Fibroblast of lung (primary cell): Measurements from ENCODE around the gene ENPP7. TPM values are rescaled to one million over a fixed set of nuclear protein-coding genes. Genes with fewer than 3 reads are reported as not detected.

ENCODE experiments used
- DNase-seq, 2 donors: peaks; one replicate each; pipeline versions ENCODE4 v3.0.0 to v3.0.0-alpha.2; 2010; ENCODE audit warnings: low read depth in 2 of 2
- H2AFZ ChIP-seq: 2 replicates; pipeline ENCODE4 v1.5.1; 2012; ENCODE audit warnings: low read length, control low read depth, inconsistent platforms
- H3K27ac ChIP-seq: 2 replicates; pipeline ENCODE4 v1.5.1; 2011; ENCODE audit warnings: low read length, control low read depth; ENCODE audit not compliant: insufficient read depth
- H3K27me3 ChIP-seq: 2 replicates; pipeline ENCODE4 v1.5.1; 2011; ENCODE audit warnings: mild to moderate bottlenecking, low read length; ENCODE audit not compliant: control insufficient read depth, insufficient read depth
- H3K36me3 ChIP-seq: 2 replicates; pipeline ENCODE4 v1.5.1; 2011; ENCODE audit warnings: low read length; ENCODE audit not compliant: control insufficient read depth, insufficient read depth
- H3K4me1 ChIP-seq: 2 replicates; pipeline ENCODE4 v1.5.1; 2011; ENCODE audit warnings: low read length; ENCODE audit not compliant: control insufficient read depth, insufficient read depth; ENCODE audit errors: extremely low read depth
- H3K4me2 ChIP-seq: 2 replicates; pipeline ENCODE4 v1.5.1; 2011; ENCODE audit warnings: low read length, control low read depth; ENCODE audit not compliant: insufficient read depth; ENCODE audit errors: extremely low read depth
- H3K4me3 ChIP-seq, 4 experiments: fragments of 200-600 bp in 1 of 4; sonication (generic) in 1 of 4; replicated peaks in 1 of 4; 2 replicates each; pipeline ENCODE4 v1.5.1; 2011 to 2016; ENCODE audit warnings: low read length in 4 of 4, low read depth in 3 of 4, mild to moderate bottlenecking in 3 of 4, control low read depth in 2 of 4, inconsistent platforms in 1 of 4, mixed read lengths in 1 of 4; ENCODE audit not compliant: insufficient read depth in 1 of 4; ENCODE audit errors: control extremely low read depth in 1 of 4
- H3K79me2 ChIP-seq: 2 replicates; pipeline ENCODE4 v1.5.1; 2012; ENCODE audit warnings: mild to moderate bottlenecking, low read length, inconsistent platforms; ENCODE audit not compliant: control insufficient read depth, insufficient read depth
- H3K9ac ChIP-seq: 2 replicates; pipeline ENCODE4 v1.5.1; 2011; ENCODE audit warnings: mild to moderate bottlenecking, low read length, control low read depth; ENCODE audit not compliant: insufficient read depth
- H3K9me3 ChIP-seq: 2 replicates; pipeline ENCODE4 v1.5.1; 2012; ENCODE audit warnings: low read depth, low read length; ENCODE audit not compliant: control insufficient read depth, insufficient read depth
- H4K20me1 ChIP-seq: 2 replicates; pipeline ENCODE4 v1.5.1; 2011; ENCODE audit warnings: low read length; ENCODE audit not compliant: control insufficient read depth, insufficient read depth; ENCODE audit errors: extremely low read depth
- EZH2 ChIP-seq: IDR thresholded peaks from 2 replicates; pipeline ENCODE4 v1.5.1; 2012; ENCODE audit warnings: low read length, control low read depth, mild to moderate bottlenecking; ENCODE audit errors: missing control alignments
- polyA plus RNA-seq, 2 donors: library from polyadenylated mRNA; depleted of rRNA in 1 of 2; stranded (reverse) in 1 of 2; unstranded in 1 of 2; fragments of >200 nt; gene quantifications; 2 replicates each; pipeline ENCODE4 v1.2.1, GENCODE V29; 2011 to 2012; ENCODE audit warnings: missing spikeins in 1 of 2
- total RNA-seq: library from RNA; depleted of rRNA; stranded (reverse); fragments of >200 nt; gene quantifications from 2 replicates; pipeline ENCODE4 v1.2.1, GENCODE V29; 2014
- TF ChIP-seq, protein P1 (sequence below), 2 donors: IDR thresholded peaks in 1 of 2; conservative IDR thresholded peaks in 1 of 2; 1 replicate in 1 of 2; 2 replicates in 1 of 2; pipeline ENCODE4 v1.5.1; 2011 to 2012; ENCODE audit warnings: low read length in 2 of 2, control low read depth in 1 of 2, inconsistent platforms in 1 of 2, low read depth in 1 of 2, mild to moderate bottlenecking in 1 of 2

Gene ENPP7
- total and polyA plus RNA-seq, 2 donors (not counting 1 experiment from before 2014, with no cell fraction given), result not detected

DNA sequence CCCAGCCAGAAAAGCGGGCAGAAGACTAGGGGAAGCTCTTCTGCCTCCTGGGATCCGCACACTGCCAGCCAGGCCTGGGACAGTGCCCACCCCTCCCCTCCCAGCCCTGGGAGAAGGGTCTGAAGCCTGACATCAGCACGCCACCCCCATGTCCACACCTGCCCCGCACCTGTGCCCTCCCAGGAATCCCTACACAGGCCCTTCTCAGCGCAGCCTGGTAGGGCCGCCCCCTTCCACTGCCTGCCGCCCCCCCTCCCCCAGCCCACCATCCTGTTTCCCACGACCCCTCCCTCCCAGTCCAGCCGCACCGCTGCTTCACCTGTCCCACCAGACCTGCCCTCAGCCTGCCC lies 10.6 kb downstream of the ENPP7 start:
- Histone ChIP-seq H3K4me2 (no peak overlapping the region), H3K9ac (no peak overlapping the region), H3K36me3 (no peaks in the 10 kb centered on the region), H3K27ac (no peak overlapping the region), H4K20me1 (no peaks in the 10 kb centered on the region), H3K9me3 (no peaks in the 10 kb centered on the region), H3K4me3 (no peak overlapping the region), H3K4me1 (no peaks in the 10 kb centered on the region), H3K27me3 (peaks cover 9% of the 10 kb centered on the region), H2AFZ (no peak overlapping the region), H3K79me2 (no peaks in the 10 kb centered on the region)
- no peak for DNase-seq
- TF ChIP-seq, protein P1, sequence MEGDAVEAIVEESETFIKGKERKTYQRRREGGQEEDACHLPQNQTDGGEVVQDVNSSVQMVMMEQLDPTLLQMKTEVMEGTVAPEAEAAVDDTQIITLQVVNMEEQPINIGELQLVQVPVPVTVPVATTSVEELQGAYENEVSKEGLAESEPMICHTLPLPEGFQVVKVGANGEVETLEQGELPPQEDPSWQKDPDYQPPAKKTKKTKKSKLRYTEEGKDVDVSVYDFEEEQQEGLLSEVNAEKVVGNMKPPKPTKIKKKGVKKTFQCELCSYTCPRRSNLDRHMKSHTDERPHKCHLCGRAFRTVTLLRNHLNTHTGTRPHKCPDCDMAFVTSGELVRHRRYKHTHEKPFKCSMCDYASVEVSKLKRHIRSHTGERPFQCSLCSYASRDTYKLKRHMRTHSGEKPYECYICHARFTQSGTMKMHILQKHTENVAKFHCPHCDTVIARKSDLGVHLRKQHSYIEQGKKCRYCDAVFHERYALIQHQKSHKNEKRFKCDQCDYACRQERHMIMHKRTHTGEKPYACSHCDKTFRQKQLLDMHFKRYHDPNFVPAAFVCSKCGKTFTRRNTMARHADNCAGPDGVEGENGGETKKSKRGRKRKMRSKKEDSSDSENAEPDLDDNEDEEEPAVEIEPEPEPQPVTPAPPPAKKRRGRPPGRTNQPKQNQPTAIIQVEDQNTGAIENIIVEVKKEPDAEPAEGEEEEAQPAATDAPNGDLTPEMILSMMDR (conservative IDR thresholded peaks at IDR 0.05 in 1 of 2, IDR thresholded peaks at IDR 0.05 in 1 of 2; ENCODE audit: low read depth in 1 of 2, low read length in 2 of 2), result no peak
- TF ChIP-seq EZH2, result no peak

DNA sequence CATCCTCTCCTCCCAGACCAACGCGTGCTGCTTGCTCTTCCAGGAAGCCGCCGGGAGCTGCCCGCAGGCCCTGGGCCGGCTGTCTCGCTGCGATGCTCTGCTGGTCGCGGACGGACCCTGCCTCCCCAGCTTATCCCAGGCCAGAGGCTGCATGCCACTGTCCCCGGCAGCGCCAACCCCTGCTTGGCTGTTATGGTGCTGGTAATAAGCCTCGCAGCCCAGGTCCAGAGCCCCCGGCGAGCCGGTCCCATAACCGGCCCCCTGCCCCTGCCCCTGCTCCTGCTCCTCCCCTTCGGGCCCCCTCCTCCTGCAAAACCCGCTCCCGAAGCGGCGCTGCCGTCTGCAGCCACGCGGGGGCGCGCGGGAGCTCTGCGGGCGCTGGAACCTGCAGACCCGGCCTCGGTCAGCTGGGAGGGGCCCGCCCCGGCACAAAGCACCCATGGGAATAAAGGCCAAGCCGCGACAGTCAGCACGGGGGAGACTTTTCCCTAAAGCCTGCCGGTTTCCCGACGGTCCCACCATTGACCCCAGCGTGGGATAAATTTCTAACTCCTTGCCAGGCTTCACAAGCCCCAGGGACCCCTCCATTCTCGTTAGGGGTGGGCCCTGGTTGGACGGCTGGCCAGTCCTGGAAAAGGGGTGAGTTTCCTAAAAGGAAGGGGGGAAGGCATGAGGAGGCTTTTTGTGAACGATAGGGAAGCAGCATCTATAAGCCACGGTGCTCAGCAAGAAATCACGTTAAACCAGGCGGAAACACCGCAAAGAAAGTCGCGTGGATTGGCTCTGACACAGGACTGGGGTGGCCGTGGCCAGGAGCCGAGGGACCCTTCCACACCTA lies 11.2 kb downstream of the ENPP7 start:
- TF ChIP-seq EZH2, result peak; percentile 41
- TF ChIP-seq, protein P1 (conservative IDR thresholded peaks at IDR 0.05 in 1 of 2, IDR thresholded peaks at IDR 0.05 in 1 of 2; ENCODE audit: low read depth in 1 of 2, low read length in 2 of 2), result peak; percentile 74 to 78
- peak; percentile 34 to 40 for DNase-seq
- H3K4me2 ChIP-seq, result no peak overlapping the region
- H2AFZ ChIP-seq, result no peak overlapping the region
- no peaks in the 10 kb centered on the region for H3K9me3 ChIP-seq
- H3K4me1 ChIP-seq, result no peaks in the 10 kb centered on the region
- H3K36me3 ChIP-seq, result no peaks in the 10 kb centered on the region
- H3K27ac ChIP-seq, result no peak overlapping the region
- peaks cover 15% of the 10 kb centered on the region for H3K27me3 ChIP-seq
- H3K4me3 ChIP-seq, result no peak overlapping the region
- H3K79me2 ChIP-seq, result no peaks in the 10 kb centered on the region
- H3K9ac ChIP-seq, result no peak overlapping the region
- no peaks in the 10 kb centered on the region for H4K20me1 ChIP-seq

DNA sequence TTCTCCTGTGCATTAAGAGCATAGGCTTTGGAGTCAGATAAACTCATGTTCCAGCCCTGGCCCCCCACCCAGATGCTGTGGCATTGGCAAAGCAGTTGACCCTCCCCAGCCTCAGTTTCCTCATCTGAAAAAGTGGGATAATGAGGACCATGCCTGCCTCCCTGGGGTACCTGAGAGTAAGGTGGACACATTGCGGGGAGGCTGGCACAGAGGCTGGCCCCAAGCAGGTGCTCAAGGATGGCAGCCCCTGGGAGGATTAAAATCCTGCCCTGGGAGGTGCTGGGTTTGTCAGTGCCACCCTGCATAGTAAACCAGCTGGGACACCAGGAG lies 11.8 kb downstream of the ENPP7 start:
- H3K9me3 ChIP-seq, result no peaks in the 10 kb centered on the region
- TF ChIP-seq, protein P1 (conservative IDR thresholded peaks at IDR 0.05 in 1 of 2, IDR thresholded peaks at IDR 0.05 in 1 of 2; ENCODE audit: low read depth in 1 of 2, low read length in 2 of 2), result no peak
- TF ChIP-seq EZH2, result no peak
- no peaks in the 10 kb centered on the region for H3K4me1 ChIP-seq
- no peak overlapping the region for H3K4me3 ChIP-seq
- no peak for DNase-seq
- H3K36me3 ChIP-seq, result no peaks in the 10 kb centered on the region
- peaks cover 21% of the 10 kb centered on the region for H3K27me3 ChIP-seq
- no peak overlapping the region for H3K27ac ChIP-seq
- H3K79me2 ChIP-seq, result no peaks in the 10 kb centered on the region
- no peak overlapping the region for H3K4me2 ChIP-seq
- no peak overlapping the region for H3K9ac ChIP-seq
- H2AFZ ChIP-seq, result no peak overlapping the region
- H4K20me1 ChIP-seq, result no peaks in the 10 kb centered on the region
